Osteocyte (in vitro differentiated cells): ENCODE measurements around the gene NAALADL2. TPM values are rescaled to one million over a fixed set of nuclear protein-coding genes. Genes with fewer than 3 reads are reported as not detected.

Experiments used
- DNase-seq: peaks from one replicate; pipeline ENCODE4 v3.0.0; 2021; ENCODE audit warnings: mixed read lengths; ENCODE audit not compliant: unreplicated experiment; ENCODE audit errors: extremely low spot score
- H3K27ac Mint-ChIP-seq: one replicate; pipeline ENCODE4 v1.8.0; 2021; ENCODE audit warnings: mild to moderate bottlenecking, mixed read lengths; ENCODE audit not compliant: unreplicated experiment
- H3K27me3 Mint-ChIP-seq: one replicate; pipeline ENCODE4 v1.8.0; 2021; ENCODE audit warnings: mixed read lengths; ENCODE audit not compliant: unreplicated experiment
- H3K36me3 Mint-ChIP-seq: one replicate; pipeline ENCODE4 v1.8.0; 2021; ENCODE audit warnings: mixed read lengths; ENCODE audit not compliant: unreplicated experiment
- H3K4me1 Mint-ChIP-seq: one replicate; pipeline ENCODE4 v1.8.0; 2021; ENCODE audit warnings: mixed read lengths; ENCODE audit not compliant: unreplicated experiment
- H3K4me3 Mint-ChIP-seq: one replicate; pipeline ENCODE4 v1.8.0; 2021; ENCODE audit warnings: mild to moderate bottlenecking, moderate library complexity, mixed read lengths; ENCODE audit not compliant: unreplicated experiment
- H3K9me3 Mint-ChIP-seq: one replicate; pipeline ENCODE4 v1.8.0; 2021; ENCODE audit warnings: mixed read lengths; ENCODE audit not compliant: unreplicated experiment
- CTCF ChIP-seq: fragments of 200-600 bp; sonication (generic); IDR thresholded peaks from 2 replicates; pipeline ENCODE4 v1.5.0; 2021; ENCODE audit warnings: antibody characterized with exemption, mild to moderate bottlenecking, moderate library complexity
- total RNA-seq: library from RNA; stranded (reverse); gene quantifications from 2 replicates; pipeline ENCODE4 v1.2.1, GENCODE V29; 2021

The NAALADL2 gene
- total RNA-seq, 1 donor from 2014 or later = 16.1 TPM

- no peaks in the 10 kb centered on the region for H3K36me3 Mint-ChIP-seq
- DNase-seq = no peak
Observed at GRCh38 chr3:175224051-175224450, 364.9 kb downstream of the NAALADL2 start.

GRCh38 chr3:175226444-175226843, 367.3 kb downstream of the NAALADL2 start:
- Mint-ChIP-seq H3K4me3 (no peak overlapping the region), H3K36me3 (no peaks in the 10 kb centered on the region), H3K27ac (no peak overlapping the region)

More at GRCh38 chr3:175224051-175224450, 364.9 kb downstream of the NAALADL2 start:
- no peak overlapping the region for H3K27ac Mint-ChIP-seq
- H3K27me3 Mint-ChIP-seq = no peaks in the 10 kb centered on the region
- TF ChIP-seq CTCF = no peak
- peaks cover 3% of the 10 kb centered on the region for H3K9me3 Mint-ChIP-seq
- H3K4me3 Mint-ChIP-seq = no peak overlapping the region
- no peaks in the 10 kb centered on the region for H3K4me1 Mint-ChIP-seq

GRCh38 chr3:175227126-175227525, 368.0 kb downstream of the NAALADL2 start:
- Mint-ChIP-seq H3K27ac (no peak overlapping the region), H3K4me1 (no peaks in the 10 kb centered on the region), H3K27me3 (no peaks in the 10 kb centered on the region), H3K4me3 (no peak overlapping the region), H3K9me3 (peaks cover 3% of the 10 kb centered on the region), H3K36me3 (no peaks in the 10 kb centered on the region)
- no peak for DNase-seq
- TF ChIP-seq CTCF = no peak

More at GRCh38 chr3:175226444-175226843, 367.3 kb downstream of the NAALADL2 start:
- DNase-seq = no peak
- Mint-ChIP-seq H3K9me3 (peaks cover 3% of the 10 kb centered on the region), H3K27me3 (no peaks in the 10 kb centered on the region), H3K4me1 (no peaks in the 10 kb centered on the region)
- TF ChIP-seq CTCF = no peak

GRCh38 chr3:175233957-175234940, 375.1 kb downstream of the NAALADL2 start:
- Mint-ChIP-seq H3K4me3 (no peak overlapping the region), H3K9me3 (no peaks in the 10 kb centered on the region), H3K4me1 (no peaks in the 10 kb centered on the region), H3K27ac (no peak overlapping the region), H3K27me3 (no peaks in the 10 kb centered on the region), H3K36me3 (no peaks in the 10 kb centered on the region)
- no peak for DNase-seq
- TF ChIP-seq CTCF = no peak

GRCh38 chr3:175238801-175239200, 379.7 kb downstream of the NAALADL2 start:
- DNase-seq = no peak
- Mint-ChIP-seq H3K4me3 (no peak overlapping the region), H3K27ac (no peak overlapping the region)

More at GRCh38 chr3:175238801-175239200, 379.7 kb downstream of the NAALADL2 start:
- H3K9me3 Mint-ChIP-seq = no peaks in the 10 kb centered on the region
- H3K36me3 Mint-ChIP-seq = no peaks in the 10 kb centered on the region
- H3K27me3 Mint-ChIP-seq = no peaks in the 10 kb centered on the region
- H3K4me1 Mint-ChIP-seq = peaks cover 8% of the 10 kb centered on the region
- no peak for TF ChIP-seq CTCF
